Osteoblast (primary cell): ENCODE results near the gene NBAS. TPM values are rescaled to one million over a fixed set of nuclear protein-coding genes. Genes with fewer than 3 reads are reported as not detected.

Experiments used
- DNase-seq: peaks from one replicate; pipeline ENCODE4 v3.0.0; 2011; ENCODE audit warnings: low spot score, mixed read lengths; ENCODE audit not compliant: insufficient read length; ENCODE audit errors: missing footprints
- H2AFZ ChIP-seq: 2 replicates; pipeline ENCODE4 v1.6.0; 2011; ENCODE audit warnings: mild to moderate bottlenecking, low read length
- H3K27ac ChIP-seq: 2 replicates; pipeline ENCODE4 v1.5.1; 2011; ENCODE audit warnings: mild to moderate bottlenecking, low read depth, low read length, moderate library complexity
- H3K27me3 ChIP-seq: 2 replicates; pipeline ENCODE4 v1.6.0; 2012; ENCODE audit warnings: mild to moderate bottlenecking, control low read depth, inconsistent platforms, low read length, moderate library complexity; ENCODE audit not compliant: insufficient read depth
- H3K36me3 ChIP-seq: 2 replicates; pipeline ENCODE4 v1.5.1; 2011; ENCODE audit warnings: mild to moderate bottlenecking, low read length, control low read depth, moderate library complexity; ENCODE audit not compliant: insufficient read depth
- H3K4me1 ChIP-seq: 2 replicates; pipeline ENCODE4 v1.5.1; 2011; ENCODE audit warnings: mild to moderate bottlenecking, low read length, control low read depth, moderate library complexity; ENCODE audit not compliant: insufficient read depth
- H3K4me2 ChIP-seq: 2 replicates; pipeline ENCODE4 v1.6.0; 2011; ENCODE audit warnings: mild to moderate bottlenecking, low read length; ENCODE audit not compliant: insufficient read depth
- H3K4me3 ChIP-seq: fragments of 200-600 bp; sonication (generic); 3 replicates; pipeline ENCODE4 v1.5.1; 2012; ENCODE audit warnings: mild to moderate bottlenecking, low read length, inconsistent platforms; ENCODE audit not compliant: insufficient read depth
- H3K79me2 ChIP-seq: 2 replicates; pipeline ENCODE4 v1.6.0; 2012; ENCODE audit warnings: mild to moderate bottlenecking, low read length, control low read depth, inconsistent platforms; ENCODE audit not compliant: insufficient read depth
- H3K9me3 ChIP-seq: 2 replicates; pipeline ENCODE4 v1.5.1; 2011; ENCODE audit warnings: low read depth, low read length, control low read depth
- H4K20me1 ChIP-seq: 2 replicates; pipeline ENCODE4 v1.6.0; 2012; ENCODE audit warnings: mild to moderate bottlenecking, low read length, control low read depth; ENCODE audit not compliant: insufficient read depth
- CTCF ChIP-seq: IDR thresholded peaks from 2 replicates; pipeline ENCODE4 v1.5.1; 2011; ENCODE audit warnings: mild to moderate bottlenecking, low read depth, low read length, moderate library complexity; ENCODE audit errors: extremely low read depth
- total RNA-seq: library from RNA; depleted of rRNA; stranded (reverse); fragments of >200 nt; gene quantifications from 2 replicates; pipeline ENCODE4 v1.2.3, GENCODE V29; 2012

Gene NBAS
- total RNA-seq, 1 donor, result 98.1 TPM

- DNase-seq, result no peak
- no peak overlapping the region for H3K4me2 ChIP-seq
- no peak overlapping the region for H3K27ac ChIP-seq
- TF ChIP-seq CTCF, result no peak
- peaks cover 15% of the 10 kb centered on the region for H3K36me3 ChIP-seq
- no peaks in the 10 kb centered on the region for H3K9me3 ChIP-seq
- H2AFZ ChIP-seq, result no peak overlapping the region
- no peaks in the 10 kb centered on the region for H3K27me3 ChIP-seq
- no peaks in the 10 kb centered on the region for H3K4me1 ChIP-seq
- H3K79me2 ChIP-seq, result no peaks in the 10 kb centered on the region
- no peaks in the 10 kb centered on the region for H4K20me1 ChIP-seq
- H3K4me3 ChIP-seq, result no peak overlapping the region
Measured at GRCh38 chr2:15533860-15534480, 27.2 kb downstream of the NBAS start.

- Histone ChIP-seq H3K4me1 (no peaks in the 10 kb centered on the region), H3K4me2 (no peak overlapping the region), H4K20me1 (no peaks in the 10 kb centered on the region), H3K27ac (no peak overlapping the region), H3K9me3 (no peaks in the 10 kb centered on the region), H3K79me2 (no peaks in the 10 kb centered on the region), H3K27me3 (no peaks in the 10 kb centered on the region), H2AFZ (no peak overlapping the region), H3K36me3 (peaks cover 9% of the 10 kb centered on the region), H3K4me3 (no peak overlapping the region)
- DNase-seq, result no peak
- no peak for TF ChIP-seq CTCF
Measured at GRCh38 chr2:15532996-15533395, 28.1 kb downstream of the NBAS start.

GRCh38 chr2:15531095-15531854 lies 29.9 kb downstream of the NBAS start:
- H3K79me2 ChIP-seq, result no peaks in the 10 kb centered on the region
- H3K4me3 ChIP-seq, result no peak overlapping the region
- DNase-seq, result no peak
- H3K4me1 ChIP-seq, result no peaks in the 10 kb centered on the region
- H3K27me3 ChIP-seq, result no peaks in the 10 kb centered on the region
- peaks cover 9% of the 10 kb centered on the region for H3K36me3 ChIP-seq
- H3K9me3 ChIP-seq, result no peaks in the 10 kb centered on the region
- TF ChIP-seq CTCF, result no peak
- no peaks in the 10 kb centered on the region for H4K20me1 ChIP-seq
- no peak overlapping the region for H2AFZ ChIP-seq
- H3K27ac ChIP-seq, result no peak overlapping the region
- no peak overlapping the region for H3K4me2 ChIP-seq

GRCh38 chr2:15527074-15527739 lies 33.9 kb downstream of the NBAS start:
- TF ChIP-seq CTCF, result no peak
- Histone ChIP-seq H3K4me3 (no peak overlapping the region), H3K27me3 (no peaks in the 10 kb centered on the region), H3K27ac (no peak overlapping the region), H2AFZ (no peak overlapping the region), H3K36me3 (peaks cover 15% of the 10 kb centered on the region), H3K4me1 (no peaks in the 10 kb centered on the region), H3K9me3 (no peaks in the 10 kb centered on the region), H4K20me1 (no peaks in the 10 kb centered on the region), H3K4me2 (no peak overlapping the region), H3K79me2 (no peaks in the 10 kb centered on the region)
- no peak for DNase-seq
